GM18511 (cell line): Measurements from ENCODE around the gene SEC61G.
A peak's percentile ranks its signal among the peaks of the same experiment; 100 is the strongest.

ENCODE experiments used
- ATAC-seq: cut with Tn5 transposase; IDR thresholded peaks from one replicate; pipeline ENCODE4 v1.9.1; 2021; ENCODE audit warnings: mild to moderate bottlenecking, moderate library complexity; ENCODE audit not compliant: unreplicated experiment

SEC61G gene

DNA sequence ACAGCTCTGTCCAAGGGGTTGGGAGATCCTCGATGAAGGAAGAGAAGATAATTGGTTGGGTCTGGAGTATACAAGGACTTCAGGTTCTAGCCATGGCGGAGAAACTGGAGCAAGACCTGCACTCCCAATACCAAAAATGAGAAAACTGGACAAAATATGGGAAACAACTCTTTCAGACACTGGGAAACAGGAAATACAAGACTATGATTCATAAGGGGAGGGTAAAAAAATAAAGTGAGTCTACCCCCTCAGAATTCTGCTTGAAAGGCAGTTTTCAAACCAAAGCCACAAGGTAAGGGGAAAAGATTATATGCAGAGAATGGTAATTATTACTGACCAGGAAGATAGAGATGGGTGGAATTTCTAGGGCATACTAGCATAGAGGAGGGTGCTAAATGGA is 10.2 kb upstream of the SEC61G start:
- no peak for ATAC-seq

DNA sequence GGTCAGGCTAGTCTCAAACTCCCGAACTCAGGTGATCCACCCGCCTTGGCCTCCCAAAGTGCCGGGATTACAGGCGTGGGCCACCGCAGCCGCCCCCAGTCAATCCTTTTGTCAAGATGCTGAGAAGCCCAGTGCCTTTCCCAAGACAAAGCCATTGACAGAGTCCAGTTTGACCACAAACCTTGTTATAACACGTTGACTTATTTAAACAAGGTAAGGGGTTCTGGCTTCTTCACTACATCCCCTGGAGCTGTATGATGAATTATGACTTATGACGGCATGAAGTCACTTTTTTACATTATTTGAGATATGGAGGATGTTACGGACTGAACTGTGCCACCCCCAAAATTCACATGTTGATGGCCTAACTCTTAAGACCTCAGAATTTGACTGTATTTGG is 5.8 kb upstream of the SEC61G start:
- ATAC-seq: no peak

DNA sequence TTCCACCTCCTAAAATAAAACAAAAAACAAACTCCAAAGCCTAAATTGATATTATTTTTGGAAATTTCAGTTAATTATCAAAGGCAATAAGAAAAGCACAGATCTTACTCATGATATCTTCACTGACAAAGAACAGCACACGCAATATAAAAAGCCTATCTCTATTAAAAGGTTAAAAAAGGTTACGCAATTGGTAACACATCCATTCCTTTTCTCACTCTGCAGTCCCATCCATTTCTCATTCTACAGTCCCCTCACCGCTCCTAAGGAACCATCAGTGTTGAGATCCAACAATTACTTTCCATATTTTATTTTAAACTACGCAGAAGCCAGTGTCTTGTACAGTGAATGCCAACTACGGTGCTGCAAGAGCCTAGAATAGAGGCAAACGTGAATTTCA is 1.3 kb downstream of the SEC61G start:
- ATAC-seq: no peak

GRCh38 chr7:54749200-54749599 is 9.8 kb downstream of the SEC61G start:
- no peak for ATAC-seq

- ATAC-seq: no peak
Observed at GRCh38 chr7:54747234-54747633, 11.8 kb downstream of the SEC61G start.

DNA sequence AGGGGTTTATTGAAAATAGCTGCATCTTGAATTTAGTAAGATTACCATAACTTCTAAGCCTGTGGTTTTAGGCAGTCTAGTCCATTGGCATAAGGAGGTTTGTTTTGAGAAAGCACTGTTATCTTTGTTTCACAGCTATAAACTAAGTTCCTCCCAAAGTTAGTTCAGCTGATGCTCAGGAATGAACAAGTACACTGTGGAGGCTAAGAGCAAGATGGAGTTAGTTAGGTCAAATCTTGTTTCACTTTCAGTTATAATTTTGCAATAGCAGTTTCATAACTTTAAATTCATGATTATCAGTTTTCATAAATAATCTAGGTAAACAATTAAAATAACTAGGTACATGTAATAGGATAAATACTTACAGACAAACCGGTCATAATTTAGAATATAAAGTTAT is 15.4 kb downstream of the SEC61G start:
- no peak for ATAC-seq

DNA sequence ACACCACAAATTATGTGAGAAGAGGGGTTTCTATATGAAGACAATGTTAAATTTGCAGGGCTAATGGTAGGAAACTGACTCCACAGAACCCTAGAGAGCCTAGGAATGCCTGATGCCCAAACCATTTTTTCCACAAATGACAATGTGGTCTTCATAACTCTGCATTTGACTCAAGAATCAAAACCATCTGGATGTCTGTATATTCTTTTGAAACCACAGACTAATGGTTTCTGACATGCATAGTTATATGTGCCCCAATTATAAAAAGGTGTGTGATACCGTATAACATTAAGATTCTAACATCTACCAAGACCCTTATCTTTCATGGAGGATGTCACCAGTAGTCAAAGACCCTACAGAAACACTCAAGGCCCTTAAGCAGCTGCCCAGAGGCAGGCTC is 20.3 kb downstream of the SEC61G start:
- ATAC-seq: no peak

DNA sequence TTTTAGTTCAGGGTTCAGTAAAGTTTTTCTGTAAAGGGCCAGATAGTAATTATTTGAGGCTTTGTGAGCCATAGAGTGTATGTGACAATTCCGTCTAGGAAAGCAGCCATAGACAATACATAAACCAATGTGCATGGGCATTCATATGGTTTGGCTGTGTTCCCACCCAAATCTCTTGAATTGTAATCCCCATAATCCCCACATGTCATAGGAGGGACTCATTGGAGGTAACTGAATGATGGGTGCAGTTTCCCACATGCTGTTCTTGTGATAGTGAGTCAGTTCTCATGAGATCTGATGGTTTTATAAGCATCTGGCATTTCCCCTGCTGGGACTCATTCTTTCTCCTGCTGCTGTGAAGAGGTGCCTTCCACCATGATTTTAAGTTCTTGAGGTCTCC is 29.9 kb downstream of the SEC61G start:
- no peak for ATAC-seq

DNA sequence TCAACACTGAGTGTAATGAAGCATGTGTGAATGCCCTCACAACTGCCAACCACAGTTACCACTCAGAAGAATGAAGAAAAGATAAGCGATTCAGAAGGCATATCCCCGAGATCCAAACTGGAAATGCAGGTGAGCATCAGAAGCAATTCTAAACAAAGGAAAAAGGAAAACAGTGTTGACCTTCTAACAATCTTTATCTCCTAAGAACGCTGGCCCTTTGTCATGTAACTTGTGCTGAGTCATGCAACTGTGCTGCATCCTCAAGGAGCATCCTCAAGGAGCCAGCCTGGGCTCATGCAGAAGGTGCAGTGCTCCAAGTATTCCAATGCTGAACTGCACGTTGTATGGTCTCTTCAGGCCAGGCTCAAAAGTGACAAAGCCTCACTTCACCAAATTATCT is 30.6 kb downstream of the SEC61G start:
- ATAC-seq: no peak

GRCh38 chr7:54725255-54725654 is 33.8 kb downstream of the SEC61G start:
- ATAC-seq: no peak

DNA sequence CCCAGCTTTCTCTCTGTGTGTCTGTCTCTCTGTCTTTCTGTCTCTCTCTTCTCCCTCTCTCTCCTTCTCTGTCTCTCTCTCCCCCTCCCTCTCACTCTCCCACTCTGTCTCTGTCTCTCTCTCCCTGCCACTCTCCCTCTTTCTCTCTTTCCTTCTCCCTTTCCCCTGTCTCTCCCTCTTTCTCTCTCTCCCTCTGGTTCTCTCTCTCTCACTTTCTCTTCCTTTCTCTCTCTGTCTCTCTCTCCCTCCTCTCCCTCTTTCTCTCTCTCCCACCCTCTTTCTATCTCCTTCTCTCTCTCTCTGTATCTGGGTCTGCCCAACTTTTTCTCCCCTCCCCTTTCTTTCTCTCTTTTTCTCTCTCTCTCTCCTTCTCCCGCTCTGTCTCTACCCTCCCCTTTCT is 36.5 kb downstream of the SEC61G start:
- ATAC-seq: no peak

DNA sequence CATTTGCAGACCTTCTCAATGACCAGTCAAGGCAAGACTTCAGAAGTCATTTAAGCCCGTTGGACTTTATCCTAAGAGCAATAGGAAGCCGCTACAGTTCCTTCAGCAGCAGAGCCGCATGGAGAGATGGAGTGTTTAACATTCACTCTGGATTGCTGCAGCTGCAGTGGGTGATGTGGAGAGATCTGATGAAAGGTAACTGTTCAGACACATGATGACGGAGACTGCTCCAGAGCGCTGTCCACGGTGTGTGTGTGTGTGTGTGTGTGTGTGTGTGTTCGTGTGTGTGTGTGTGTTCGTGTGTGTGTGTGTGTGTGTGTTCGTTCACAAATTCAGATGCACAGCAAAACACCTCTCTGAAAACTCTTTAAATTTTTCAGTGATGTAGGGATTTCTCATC is 37.0 kb downstream of the SEC61G start:
- ATAC-seq: no peak

DNA sequence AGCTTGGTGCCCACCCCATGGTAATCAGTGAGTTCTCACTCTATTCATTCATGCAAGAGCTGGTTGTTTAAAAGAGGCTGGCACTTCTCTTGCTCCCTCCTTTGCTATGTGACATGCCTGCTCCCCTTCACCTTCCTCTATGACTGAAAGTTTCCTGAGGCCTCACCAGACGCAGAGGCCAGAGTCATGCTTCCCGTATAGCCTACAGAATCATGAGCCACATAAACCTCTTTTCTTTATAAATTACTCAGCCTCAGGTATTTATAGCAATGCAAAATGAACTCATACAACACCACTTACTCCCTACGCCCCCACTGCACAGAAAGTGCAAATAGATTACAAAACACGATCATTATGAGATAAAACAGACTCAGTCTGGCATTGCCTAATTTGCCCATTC is 39.0 kb downstream of the SEC61G start:
- ATAC-seq: no peak

- no peak for ATAC-seq
Observed at GRCh38 chr7:54719425-54719824, 39.6 kb downstream of the SEC61G start.

GRCh38 chr7:54712820-54713219 is 46.2 kb downstream of the SEC61G start:
- no peak for ATAC-seq

DNA sequence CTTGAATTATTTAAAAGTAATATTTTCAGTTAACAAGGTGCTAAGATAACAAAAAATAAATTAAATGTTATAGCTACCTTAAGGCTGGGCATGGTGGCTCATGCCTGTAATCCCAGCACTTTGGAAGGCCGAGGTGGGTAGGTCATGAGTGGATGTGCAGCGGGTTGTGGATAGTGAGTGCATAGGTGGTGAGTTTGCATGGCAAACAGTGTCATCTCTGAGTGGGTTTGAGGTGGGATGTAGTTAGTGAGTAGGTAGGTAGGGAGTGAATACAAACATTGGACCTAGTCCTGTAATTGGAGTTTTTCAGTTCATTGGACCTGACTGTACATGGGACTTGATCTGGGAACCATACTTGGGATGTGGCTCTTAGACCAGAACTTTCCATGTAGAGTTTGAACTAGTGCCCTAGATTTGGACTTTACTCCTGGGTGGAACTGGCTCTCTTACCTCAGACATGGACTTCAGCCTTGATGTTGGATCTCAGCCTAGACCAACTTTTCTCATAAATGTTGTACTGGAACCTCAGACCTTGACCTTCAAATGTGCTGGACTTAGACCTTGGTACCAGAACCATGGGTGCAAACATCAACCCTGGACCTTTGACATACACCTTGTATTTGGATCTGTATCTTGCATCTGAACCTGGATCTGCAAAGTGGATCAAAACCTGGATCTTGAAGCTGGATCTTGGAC is 47.0 kb downstream of the SEC61G start:
- ATAC-seq: no peak

DNA sequence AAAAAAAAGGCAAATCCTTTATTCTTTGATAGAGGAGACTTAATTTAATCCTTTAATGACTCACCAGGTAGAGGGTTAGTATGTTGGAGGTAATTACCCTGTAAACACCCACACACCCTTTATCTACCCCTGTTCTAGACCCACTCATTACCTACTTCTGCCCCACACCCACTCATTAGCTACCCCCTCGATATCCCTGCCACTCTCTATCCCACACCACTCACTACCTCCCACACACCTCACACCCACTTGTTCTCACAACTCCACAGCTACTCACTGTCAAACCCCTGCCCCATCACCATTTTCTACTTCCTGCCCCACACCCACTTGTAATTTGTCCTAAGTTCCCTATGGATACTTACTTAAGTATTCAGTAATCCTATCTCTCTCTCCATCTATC is 49.7 kb downstream of the SEC61G start:
- no peak for ATAC-seq

DNA sequence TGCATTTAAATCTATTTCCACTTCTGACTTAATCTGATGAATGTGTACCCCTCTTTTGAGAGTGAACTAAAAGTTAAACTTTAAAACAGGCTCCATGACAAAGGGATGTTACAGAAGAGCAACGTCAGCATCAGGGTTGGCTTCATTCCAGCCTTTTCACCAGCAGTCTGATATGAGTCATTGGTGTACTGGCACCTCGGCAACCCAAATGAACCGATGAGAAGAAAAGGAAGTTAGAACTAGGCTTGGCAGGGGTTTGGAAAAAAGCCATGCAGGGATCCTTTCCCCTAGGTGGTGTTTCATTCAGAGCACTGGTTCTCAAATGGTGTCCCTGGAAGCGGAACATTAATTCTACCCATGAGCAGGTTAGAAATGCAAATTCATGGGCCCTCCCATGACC is 53.6 kb downstream of the SEC61G start:
- ATAC-seq: peak; percentile 88

DNA sequence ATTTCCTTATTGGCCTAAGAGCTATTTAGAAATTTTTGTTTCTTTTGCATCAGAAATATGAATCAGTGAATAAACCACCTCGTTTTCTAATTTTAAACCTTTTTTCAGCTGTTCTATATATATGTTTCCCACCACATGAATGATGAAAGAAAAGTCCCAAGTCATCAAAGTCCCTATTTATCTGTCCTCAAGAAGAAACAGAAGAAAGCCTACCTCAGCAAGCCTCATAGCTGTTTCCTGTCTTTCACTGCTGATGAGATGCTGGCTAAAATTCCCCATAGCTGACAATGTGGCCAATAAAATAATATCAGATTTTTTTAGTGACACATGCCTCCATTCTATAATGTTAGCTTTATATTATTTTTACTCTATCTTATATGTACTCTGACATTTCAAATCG is 54.2 kb downstream of the SEC61G start:
- ATAC-seq: no peak
